Head of caudate nucleus (tissue), 42 donors: Measurements from ENCODE around the gene MICAL1.
A peak's percentile ranks its signal among the peaks of the same experiment; 100 is the strongest.

ENCODE experiments used
- DNase-seq, 42 donors: peaks; one replicate each; pipeline versions ENCODE4 v3.0.0 to v3.0.0-alpha.2; 2020 to 2021; ENCODE audit warnings: mixed read lengths in 7 of 42
- intact Hi-C: fragments of 100-400 bp; cut with DNase I; formaldehyde crosslinking; loops from one replicate; pipeline ENCODE4 v1.15.0; 2022

The MICAL1 gene

GRCh38 chr6:109455437-109456110 is at the start of gene MICAL1:
TSS of gene MICAL1 (minus strand) at chr6:109455772. CDS start at chr6:109454196, 1,576 bp downstream.
- peak in 39 of 42 donors; percentile 46 to 79 (median 64) for DNase-seq
- intact Hi-C loops, result no loop called here

- DNase-seq, result no peak
- intact Hi-C loops, result no loop called here
These were observed 48.0 kb upstream of the MICAL1 start for GRCh38 chr6:109503327-109504224.

GRCh38 chr6:109498936-109499335 is 43.4 kb upstream of the MICAL1 start:
- no peak for DNase-seq
- intact Hi-C loops, result no loop called here

- intact Hi-C loops, result no loop called here
These were observed 42.5 kb upstream of the MICAL1 start for GRCh38 chr6:109498052-109498451.

GRCh38 chr6:109496036-109496772 is 40.6 kb upstream of the MICAL1 start:
- DNase-seq, result no peak
- intact Hi-C loops, result no loop called here

More at GRCh38 chr6:109498052-109498451, 42.5 kb upstream of the MICAL1 start:
- DNase-seq, result no peak

GRCh38 chr6:109493865-109494264 is 38.3 kb upstream of the MICAL1 start:
- intact Hi-C loops, result no loop called here
- no peak for DNase-seq

GRCh38 chr6:109491207-109491938 is 35.8 kb upstream of the MICAL1 start:
- intact Hi-C loops, result no loop called here
- DNase-seq, result peak in 3 of 42 donors; percentile 19 to 52 (median 51)

GRCh38 chr6:109490713-109491112 is 35.1 kb upstream of the MICAL1 start:
- no peak for DNase-seq
- intact Hi-C loops, result no loop called here

GRCh38 chr6:109488001-109488400 is 32.4 kb upstream of the MICAL1 start:
- intact Hi-C loops, result no loop called here
- no peak for DNase-seq

GRCh38 chr6:109486068-109486467 is 30.5 kb upstream of the MICAL1 start:
- no peak for DNase-seq
- intact Hi-C loops, result no loop called here

GRCh38 chr6:109485266-109485935 is 29.8 kb upstream of the MICAL1 start:
- no peak for DNase-seq
- intact Hi-C loops, result no loop called here

GRCh38 chr6:109484122-109484521 is 28.6 kb upstream of the MICAL1 start:
- no peak for DNase-seq

GRCh38 chr6:109483735-109484057 is 28.1 kb upstream of the MICAL1 start:
- no peak for DNase-seq
- intact Hi-C loops, result no loop called here

More at GRCh38 chr6:109484122-109484521, 28.6 kb upstream of the MICAL1 start:
- intact Hi-C loops, result no loop called here

- DNase-seq, result peak; percentile 66 to 96 (median 92)
- intact Hi-C loops, result loop anchor here (1.0 kb wide), 1 partner anchor 42 kb away; no protein-coding TSS in a partner anchor
These were observed 27.5 kb upstream of the MICAL1 start, which contains the start of gene ZBTB24 for GRCh38 chr6:109482905-109483734. TSS of gene ZBTB24 (minus strand) at chr6:109483219. CDS start at chr6:109482026, 1,193 bp downstream.

GRCh38 chr6:109480993-109481480 is 25.5 kb upstream of the MICAL1 start:
- intact Hi-C loops, result no loop called here

GRCh38 chr6:109478841-109479624 is 23.5 kb upstream of the MICAL1 start:
- intact Hi-C loops, result no loop called here
- DNase-seq, result no peak

More at GRCh38 chr6:109480993-109481480, 25.5 kb upstream of the MICAL1 start:
- DNase-seq, result no peak
